Left cardiac atrium (tissue), 4 donors: ENCODE measurements around the gene NPHP1. TPM values are rescaled to one million over a fixed set of nuclear protein-coding genes. Genes with fewer than 3 reads are reported as not detected.
A peak's percentile ranks its signal among the peaks of the same experiment; 100 is the strongest.
"Not testable (repeated sequence)": the region's sequence is repeated elsewhere in the genome, so short reads cannot be mapped to it uniquely, and the experiment has no call there.

Source experiments
- ATAC-seq, 2 donors: fragments of 200-7000 bp; cut with Tn5 transposase; one replicate each; pipeline ENCODE4 v1.9.1; 2020; ENCODE audit warnings: mild to moderate bottlenecking in 2 of 2, moderate library complexity in 2 of 2
- DNase-seq: peaks from one replicate; pipeline ENCODE4 v3.0.0-alpha.2; 2020
- intact Hi-C, 2 donors: fragments of 100-400 bp; cut with DNase I; formaldehyde crosslinking; loops; one replicate each; pipeline versions ENCODE4 v1.14.1 to v1.15.1; 2022 to 2023
- microRNA-seq, 2 donors: library from miRNA; unstranded; fragments of <30 nt; microRNA quantifications; one replicate each; pipeline ENCODE4 v1.2.0, GENCODE V29; 2020
- total RNA-seq, 2 donors: library from RNA; stranded (reverse); fragmentation: NEBNext Ultra II Directional; extraction: Animal tissue kit (Norgen Biotek cat#: 25700); gene quantifications; one replicate each; pipeline ENCODE4 v1.2.1, GENCODE V29; 2021
- donor health status: DM: no; HTN: yes; CAD: no.
- donor health status: DM: no; HTN: yes; CAD: no; lungs with severe emphysema.
- donor health status: DM: yes; HTN: yes; CAD: no.
- donor health status: Dilated cardiomyopathy.

Gene NPHP1
- total RNA-seq, 2 donors from 2014 or later: 2.9 to 3.2 TPM

DNA sequence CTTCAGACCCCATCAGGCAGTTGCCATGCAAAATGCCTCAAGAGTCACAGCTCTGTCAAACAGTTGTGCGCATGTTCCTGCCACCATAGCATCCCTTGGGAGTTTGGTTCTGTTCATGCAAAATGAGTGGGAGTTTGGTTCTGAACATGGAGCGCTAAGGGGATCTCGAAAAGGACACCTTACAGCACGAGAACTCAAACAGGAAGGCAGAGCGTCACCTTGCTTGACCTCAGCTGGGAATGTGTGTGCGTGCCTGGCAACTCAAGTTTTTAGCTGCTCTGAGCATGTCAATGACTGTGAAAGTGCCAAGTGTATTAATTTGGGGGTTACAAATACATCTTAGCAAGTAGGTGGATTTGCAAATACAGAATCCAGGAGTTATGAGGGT lies 105.8 kb downstream of the NPHP1 start:
- intact Hi-C loops: no loop called here
- DNase-seq (no peak), ATAC-seq (no peak)

DNA sequence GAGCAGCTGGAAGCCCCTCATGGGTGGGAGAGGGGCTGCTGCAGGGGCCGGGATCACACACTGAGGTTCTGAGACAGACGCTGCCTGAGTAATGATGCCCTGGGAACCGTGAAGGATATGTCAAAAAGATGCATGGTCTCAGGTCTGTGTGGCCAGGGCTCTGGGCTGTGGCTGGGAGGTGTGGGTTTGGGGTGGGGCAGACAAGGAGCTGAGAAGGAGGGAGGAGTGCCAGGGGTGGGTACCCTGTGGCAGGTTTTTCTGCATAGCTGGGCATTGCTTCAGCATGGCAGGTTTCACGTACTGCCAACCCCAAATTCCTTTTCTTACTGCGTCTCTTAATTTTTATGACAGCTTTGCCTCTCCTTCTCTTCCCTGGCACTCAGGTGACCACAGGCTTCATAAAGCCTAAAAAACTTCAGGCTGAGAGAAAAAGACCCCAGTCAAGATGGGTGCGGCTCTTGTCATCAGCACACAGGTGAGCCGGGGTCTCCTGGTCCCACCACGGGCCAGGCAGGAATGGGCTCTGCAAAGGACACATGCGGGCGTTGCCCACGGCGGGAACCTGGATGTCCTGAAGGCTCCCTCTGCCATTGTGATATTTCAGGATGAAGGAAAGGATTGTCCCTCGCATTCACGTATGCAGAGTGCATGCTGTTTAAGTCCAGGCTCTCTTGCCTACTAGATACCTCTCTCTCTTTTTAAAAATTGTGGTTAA lies 107.2 kb downstream of the NPHP1 start:
- DNase-seq (no peak), ATAC-seq (no peak)
- intact Hi-C loops: no loop called here

DNA sequence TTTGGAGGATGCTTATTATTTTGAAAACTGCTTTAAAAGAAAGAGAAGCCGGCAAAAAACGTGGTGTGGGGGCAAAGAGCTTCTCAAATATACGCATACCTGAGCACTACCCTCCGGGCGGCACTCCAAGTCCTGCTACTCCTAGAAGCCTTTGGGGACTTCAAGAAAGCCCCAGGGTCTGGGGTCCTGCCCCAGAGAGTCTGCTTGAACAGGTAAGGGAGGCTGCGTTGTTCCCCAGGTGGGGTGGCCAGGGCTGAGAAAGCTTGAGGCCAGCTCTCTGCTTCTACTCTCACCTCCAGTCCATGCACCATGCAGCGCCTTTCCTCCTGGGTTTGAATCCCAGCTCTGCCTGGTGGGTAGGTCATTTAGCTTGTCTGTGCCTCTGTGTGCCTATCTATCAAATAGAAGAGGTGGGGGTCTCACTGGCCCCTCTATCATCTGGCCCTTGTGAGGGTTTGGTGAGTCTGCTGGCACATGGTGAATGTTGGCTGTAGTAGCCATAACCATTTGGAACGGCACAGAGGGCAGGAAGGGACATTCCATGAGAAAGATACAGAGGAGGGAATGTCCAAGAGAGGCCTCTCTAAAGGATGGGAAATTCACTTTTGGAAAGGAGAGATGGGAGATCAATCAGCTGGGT lies 108.7 kb downstream of the NPHP1 start:
- no peak for ATAC-seq
- intact Hi-C loops: no loop called here
- DNase-seq: no peak

DNA sequence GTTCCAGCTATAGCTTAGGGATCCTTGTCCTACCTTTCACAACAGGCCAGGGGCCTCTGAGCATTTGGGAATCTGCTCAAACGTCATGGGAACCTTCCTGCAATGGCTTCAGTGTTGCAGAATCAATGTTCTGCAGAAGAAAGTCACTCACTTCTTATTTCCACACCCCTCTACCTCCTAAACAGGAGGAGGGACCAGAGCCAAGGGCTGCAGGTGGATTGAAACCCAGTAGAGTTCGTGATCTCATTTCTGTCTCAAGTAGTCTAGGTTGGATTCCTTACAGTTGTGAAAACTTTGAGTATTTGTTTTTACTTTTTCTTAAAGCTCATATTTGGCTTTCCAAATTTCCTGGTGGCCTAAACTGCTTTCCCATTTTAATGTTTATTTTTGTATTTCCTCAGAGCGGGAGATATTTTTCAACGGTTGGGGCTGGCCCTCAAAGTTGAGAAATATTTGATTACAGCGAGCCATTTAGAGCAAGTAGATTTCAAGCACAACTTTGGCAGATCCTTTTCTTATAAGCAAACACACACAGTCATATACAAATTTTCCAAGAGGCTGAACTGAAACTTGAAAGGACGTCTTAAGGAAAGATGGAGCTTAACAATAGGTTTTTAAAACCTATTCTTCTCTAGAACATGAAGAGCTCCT lies 109.8 kb downstream of the NPHP1 start:
- peak in 1 of 2 donors; percentile 48 for ATAC-seq
- DNase-seq, intact Hi-C loops: not testable (repeated sequence)

DNA sequence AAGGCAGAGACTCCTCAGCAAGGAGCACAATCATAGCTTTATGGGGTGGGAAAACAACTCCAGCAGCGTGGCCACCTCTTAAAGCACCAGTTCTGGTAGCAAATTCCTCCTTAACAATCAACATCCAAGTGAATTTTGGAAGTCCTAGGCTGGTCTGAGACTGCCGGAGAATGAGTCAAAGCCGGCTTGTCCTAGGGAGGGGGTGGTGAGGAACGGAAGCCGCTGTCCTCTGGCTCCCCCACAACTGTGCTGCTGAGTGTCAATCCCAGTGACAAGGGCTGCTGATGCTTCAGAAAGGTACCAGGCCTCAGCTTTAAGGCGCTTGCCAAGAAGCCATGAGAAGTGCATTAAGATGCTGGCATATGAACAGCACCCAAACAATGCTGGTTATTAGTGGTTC lies 110.9 kb downstream of the NPHP1 start:
- intact Hi-C loops, DNase-seq: not testable (repeated sequence)
- peak; percentile 50 to 63 for ATAC-seq

DNA sequence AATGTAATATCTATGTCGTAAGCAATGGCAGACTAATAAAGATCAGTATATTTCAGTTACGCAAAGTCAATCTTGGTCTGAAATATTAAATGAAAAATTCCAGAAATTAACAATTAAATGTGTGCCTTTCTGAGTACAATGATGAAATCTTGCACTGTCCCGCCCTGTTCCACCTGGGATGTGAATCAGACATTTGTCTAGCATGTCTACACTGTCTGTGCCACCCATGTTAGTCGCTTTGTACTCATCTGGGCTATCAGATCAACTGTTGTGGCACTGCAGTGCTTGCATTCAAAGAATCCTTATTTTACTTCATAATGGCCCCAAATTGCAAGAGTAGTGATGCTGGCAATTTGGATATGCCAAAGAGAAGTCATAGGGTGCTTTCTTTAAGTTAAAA lies 114.6 kb downstream of the NPHP1 start:
- intact Hi-C loops, DNase-seq, ATAC-seq: not testable (repeated sequence)

DNA sequence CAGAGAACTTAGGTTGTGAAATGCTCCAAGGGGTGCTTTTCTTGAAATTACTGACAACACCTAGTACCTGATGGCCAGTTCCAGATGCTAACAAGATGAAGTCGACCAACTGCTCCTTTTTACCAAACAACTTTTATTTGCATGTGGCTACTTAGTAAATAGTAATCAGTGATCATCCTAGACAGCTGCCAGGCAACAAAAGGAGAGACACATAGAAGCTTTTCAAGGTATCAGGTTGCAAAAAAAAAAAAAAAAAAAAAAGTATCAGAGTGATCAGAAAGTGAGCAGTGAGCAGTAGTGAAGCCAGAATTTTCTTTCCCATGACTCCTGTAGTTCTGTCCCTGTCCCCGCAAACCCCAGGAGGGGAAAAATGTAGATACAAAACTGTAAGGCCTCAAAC lies 121.1 kb downstream of the NPHP1 start:
- DNase-seq, intact Hi-C loops, ATAC-seq: not testable (repeated sequence)

DNA sequence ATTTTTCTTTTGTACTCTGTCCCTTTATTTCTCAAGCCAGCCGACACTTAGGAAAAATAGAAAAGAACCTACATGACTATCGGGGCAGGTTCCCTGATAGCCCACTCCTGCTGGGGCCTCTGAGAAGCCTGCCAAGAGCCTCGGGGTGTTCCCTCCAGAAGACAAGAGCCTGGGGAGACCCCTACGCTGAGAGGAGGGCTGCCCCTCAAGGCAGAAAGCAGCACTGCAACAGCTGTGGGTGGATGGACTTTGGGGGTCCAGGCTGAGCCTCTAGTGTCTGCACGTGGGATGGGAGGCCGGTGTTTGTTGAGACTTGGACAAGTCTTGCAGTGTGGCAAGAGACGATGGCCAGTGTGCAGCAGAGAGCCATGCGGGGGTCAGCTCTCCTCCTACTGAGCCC lies 121.7 kb downstream of the NPHP1 start:
- intact Hi-C loops, ATAC-seq, DNase-seq: not testable (repeated sequence)

DNA sequence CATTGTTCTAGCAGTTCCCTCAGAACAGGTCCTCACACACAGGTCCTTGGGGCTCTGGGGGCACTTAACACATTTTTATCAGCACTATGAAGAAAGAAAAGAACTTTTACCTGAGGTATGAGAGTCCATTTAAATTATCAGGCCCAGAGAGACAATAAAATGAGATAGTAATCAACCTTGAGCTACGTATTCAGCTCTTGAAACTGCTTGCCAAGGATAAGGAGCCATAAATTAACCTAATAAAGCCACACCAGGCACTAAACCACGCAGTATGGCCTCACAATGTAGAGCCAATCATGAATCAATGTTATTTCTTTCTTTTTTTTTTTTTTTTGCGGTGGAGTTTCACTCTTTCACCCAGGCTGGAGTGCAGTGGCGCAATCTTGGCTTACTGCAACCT lies 126.7 kb downstream of the NPHP1 start:
- intact Hi-C loops, DNase-seq, ATAC-seq: not testable (repeated sequence)

DNA sequence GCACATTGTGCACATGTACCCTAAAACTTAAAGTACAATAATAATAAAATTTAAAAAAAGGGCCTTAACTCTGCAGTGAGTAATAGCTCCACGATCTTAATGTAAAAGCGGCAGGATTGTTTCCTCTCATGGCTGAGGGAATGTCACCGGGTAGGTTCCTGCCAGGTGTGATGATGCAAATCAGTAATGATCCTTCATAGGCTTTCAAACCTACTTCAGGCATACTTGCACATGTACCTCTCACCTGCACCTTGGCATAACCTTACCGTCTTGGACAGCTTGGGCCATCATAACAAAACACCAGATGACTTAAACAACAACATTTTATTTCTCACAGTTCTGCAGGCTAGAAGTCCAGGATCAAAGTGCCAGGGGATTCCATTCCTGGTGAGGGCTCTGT lies 128.9 kb downstream of the NPHP1 start:
- intact Hi-C loops, ATAC-seq, DNase-seq: not testable (repeated sequence)

Small RNA genes lying within 50 kb of the gene (microRNA-seq; reads per million reads assigned to microRNA genes)
- gene MIR4436B1: 0 reads per million in 2 donors

Other genes starting within 250 kb of the NPHP1 start
- 10 to 100 TPM; 14.0 to 39.1 TPM for gene MALL, start 89.2 kb downstream of the NPHP1 start, total RNA-seq
- gene MTLN, start 7.5 kb upstream of the NPHP1 start, total RNA-seq: 100 to 1,000 TPM in 1 of 2 donors, 10 to 100 TPM in 1; 99.9 to 133 TPM